KOPT-K1 (cell line): ENCODE results near the gene AP1G2.
"Not testable (repeated sequence)": the region's sequence is repeated elsewhere in the genome, so short reads cannot be mapped to it uniquely, and the experiment has no call there.

Experiments
- H3K27ac ChIP-seq: fragments of 200-600 bp; sonication (generic); 2 replicates; pipeline ENCODE4 v1.5.1; 2016; ENCODE audit warnings: antibody characterized with exemption, mild to moderate bottlenecking, low read depth, low read length; ENCODE audit not compliant: poor library complexity, severe bottlenecking
- H3K36me3 ChIP-seq: fragments of 200-600 bp; sonication (generic); 2 replicates; pipeline ENCODE4 v1.5.1; 2017; ENCODE audit warnings: antibody characterized with exemption, mild to moderate bottlenecking, low read length, moderate library complexity; ENCODE audit not compliant: insufficient read depth
- H3K9me3 ChIP-seq: fragments of 200-600 bp; sonication (generic); 2 replicates; pipeline ENCODE4 v1.5.1; 2017; ENCODE audit warnings: antibody characterized with exemption, low read length, mild to moderate bottlenecking; ENCODE audit not compliant: insufficient read depth, poor library complexity, severe bottlenecking

AP1G2 gene

GRCh38 chr14:23546450-23547035, 21.0 kb downstream of the AP1G2 start:
- Histone ChIP-seq H3K9me3 (no peaks in the 10 kb centered on the region), H3K27ac (no peak overlapping the region), H3K36me3 (no peaks in the 10 kb centered on the region)

- no peaks in the 10 kb centered on the region for H3K9me3 ChIP-seq
- H3K36me3 ChIP-seq = no peaks in the 10 kb centered on the region
- no peak overlapping the region for H3K27ac ChIP-seq
Observed at GRCh38 chr14:23545740-23546365, 21.7 kb downstream of the AP1G2 start.

GRCh38 chr14:23544511-23545447, 22.8 kb downstream of the AP1G2 start:
- Histone ChIP-seq H3K27ac (no peak overlapping the region), H3K36me3 (no peaks in the 10 kb centered on the region), H3K9me3 (no peaks in the 10 kb centered on the region)

- H3K9me3 ChIP-seq = no peaks in the 10 kb centered on the region
- no peak overlapping the region for H3K27ac ChIP-seq
- H3K36me3 ChIP-seq = no peaks in the 10 kb centered on the region
Observed at GRCh38 chr14:23543403-23543802, 24.2 kb downstream of the AP1G2 start.

- H3K27ac ChIP-seq = no peak overlapping the region
- no peaks in the 10 kb centered on the region for H3K9me3 ChIP-seq
- no peaks in the 10 kb centered on the region for H3K36me3 ChIP-seq
Observed at GRCh38 chr14:23542261-23542660, 25.3 kb downstream of the AP1G2 start.

GRCh38 chr14:23540141-23540469, 27.5 kb downstream of the AP1G2 start:
- Histone ChIP-seq H3K9me3 (no peaks in the 10 kb centered on the region), H3K36me3 (no peaks in the 10 kb centered on the region), H3K27ac (no peak overlapping the region)

- no peak overlapping the region for H3K27ac ChIP-seq
Observed at GRCh38 chr14:23539248-23540140, 28.1 kb downstream of the AP1G2 start.

GRCh38 chr14:23538785-23539184, 28.8 kb downstream of the AP1G2 start:
- Histone ChIP-seq H3K9me3 (no peaks in the 10 kb centered on the region), H3K36me3 (no peaks in the 10 kb centered on the region), H3K27ac (no peak overlapping the region)

More at GRCh38 chr14:23539248-23540140, 28.1 kb downstream of the AP1G2 start:
- H3K36me3 ChIP-seq = no peaks in the 10 kb centered on the region
- no peaks in the 10 kb centered on the region for H3K9me3 ChIP-seq

- no peak overlapping the region for H3K27ac ChIP-seq
- no peaks in the 10 kb centered on the region for H3K9me3 ChIP-seq
- H3K36me3 ChIP-seq = no peaks in the 10 kb centered on the region
Observed at GRCh38 chr14:23538050-23538718, 29.4 kb downstream of the AP1G2 start.

- H3K9me3 ChIP-seq = no peaks in the 10 kb centered on the region
- no peaks in the 10 kb centered on the region for H3K36me3 ChIP-seq
- no peak overlapping the region for H3K27ac ChIP-seq
Observed at GRCh38 chr14:23537351-23538049, 30.1 kb downstream of the AP1G2 start.

- H3K36me3 ChIP-seq, H3K27ac ChIP-seq, H3K9me3 ChIP-seq: not testable (repeated sequence)
Observed at GRCh38 chr14:23536906-23537305, 30.7 kb downstream of the AP1G2 start.

- Histone ChIP-seq H3K27ac (no peak overlapping the region), H3K9me3 (no peaks in the 10 kb centered on the region), H3K36me3 (no peaks in the 10 kb centered on the region)
Observed at GRCh38 chr14:23536494-23536893, 31.1 kb downstream of the AP1G2 start.

- no peaks in the 10 kb centered on the region for H3K36me3 ChIP-seq
- H3K27ac ChIP-seq = no peak overlapping the region
- H3K9me3 ChIP-seq = no peaks in the 10 kb centered on the region
Observed at GRCh38 chr14:23535943-23536342, 31.6 kb downstream of the AP1G2 start.
